Endothelial cell of umbilical vein (primary cell): Measurements from ENCODE around the gene PNCK.

Experiments
- EZH2 ChIP-seq: IDR thresholded peaks from 2 replicates; pipeline ENCODE4 v1.6.1; 2012; ENCODE audit warnings: borderline replicate concordance, low read depth, mild to moderate bottlenecking, moderate library complexity, low read length, inconsistent platforms; ENCODE audit not compliant: severe bottlenecking
- POLR2A ChIP-seq: IDR thresholded peaks from 2 replicates; pipeline ENCODE4 v1.6.1; 2012; ENCODE audit warnings: low read depth, mild to moderate bottlenecking, control low read depth, low read length
- POLR2AphosphoS5 ChIP-seq: IDR thresholded peaks from 2 replicates; pipeline ENCODE4 v1.6.1; 2012; ENCODE audit warnings: low read depth, mild to moderate bottlenecking, control low read depth, low read length, moderate library complexity; ENCODE audit not compliant: insufficient read depth
- TF ChIP-seq, protein P1 (sequence below), 2 donors: IDR thresholded peaks; 1 replicate in 1 of 2; 2 replicates in 1 of 2; pipeline ENCODE4 v1.5.1; 2011; ENCODE audit warnings: low read length in 2 of 2, mild to moderate bottlenecking in 2 of 2, moderate library complexity in 2 of 2, control low read depth in 1 of 2, inconsistent platforms in 1 of 2, low read depth in 1 of 2; ENCODE audit not compliant: insufficient read depth in 1 of 2; ENCODE audit errors: extremely low read depth in 1 of 2
- TF ChIP-seq, protein P2 (sequence below): IDR thresholded peaks from 2 replicates; pipeline ENCODE4 v1.6.1; 2011; ENCODE audit not compliant: insufficient read depth, insufficient read length

- TF ChIP-seq, protein P1, sequence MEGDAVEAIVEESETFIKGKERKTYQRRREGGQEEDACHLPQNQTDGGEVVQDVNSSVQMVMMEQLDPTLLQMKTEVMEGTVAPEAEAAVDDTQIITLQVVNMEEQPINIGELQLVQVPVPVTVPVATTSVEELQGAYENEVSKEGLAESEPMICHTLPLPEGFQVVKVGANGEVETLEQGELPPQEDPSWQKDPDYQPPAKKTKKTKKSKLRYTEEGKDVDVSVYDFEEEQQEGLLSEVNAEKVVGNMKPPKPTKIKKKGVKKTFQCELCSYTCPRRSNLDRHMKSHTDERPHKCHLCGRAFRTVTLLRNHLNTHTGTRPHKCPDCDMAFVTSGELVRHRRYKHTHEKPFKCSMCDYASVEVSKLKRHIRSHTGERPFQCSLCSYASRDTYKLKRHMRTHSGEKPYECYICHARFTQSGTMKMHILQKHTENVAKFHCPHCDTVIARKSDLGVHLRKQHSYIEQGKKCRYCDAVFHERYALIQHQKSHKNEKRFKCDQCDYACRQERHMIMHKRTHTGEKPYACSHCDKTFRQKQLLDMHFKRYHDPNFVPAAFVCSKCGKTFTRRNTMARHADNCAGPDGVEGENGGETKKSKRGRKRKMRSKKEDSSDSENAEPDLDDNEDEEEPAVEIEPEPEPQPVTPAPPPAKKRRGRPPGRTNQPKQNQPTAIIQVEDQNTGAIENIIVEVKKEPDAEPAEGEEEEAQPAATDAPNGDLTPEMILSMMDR (IDR thresholded peaks at IDR 0.05; ENCODE audit: extremely low read depth in 1 of 2, insufficient read depth in 1 of 2, low read depth in 1 of 2, low read length in 2 of 2), result no peak
- no peak for TF ChIP-seq EZH2
- no peak for TF ChIP-seq POLR2AphosphoS5
- no peak for TF ChIP-seq POLR2A
- TF ChIP-seq, protein P2, sequence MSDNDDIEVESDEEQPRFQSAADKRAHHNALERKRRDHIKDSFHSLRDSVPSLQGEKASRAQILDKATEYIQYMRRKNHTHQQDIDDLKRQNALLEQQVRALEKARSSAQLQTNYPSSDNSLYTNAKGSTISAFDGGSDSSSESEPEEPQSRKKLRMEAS, result no peak
Observed at GRCh38 chrX:153681175-153681574, 7.6 kb upstream of the PNCK start.
